Inferior parietal cortex (tissue), 1 donor: Measurements from ENCODE around the gene SOX21.
"Not testable (repeated sequence)": the region's sequence is repeated elsewhere in the genome, so short reads cannot be mapped to it uniquely, and the experiment has no call there.

Source experiments
- DNase-seq: peaks from one replicate; pipeline ENCODE4 v3.0.0-alpha.2; 2016; ENCODE audit errors: extremely low spot score

The SOX21 gene

DNA sequence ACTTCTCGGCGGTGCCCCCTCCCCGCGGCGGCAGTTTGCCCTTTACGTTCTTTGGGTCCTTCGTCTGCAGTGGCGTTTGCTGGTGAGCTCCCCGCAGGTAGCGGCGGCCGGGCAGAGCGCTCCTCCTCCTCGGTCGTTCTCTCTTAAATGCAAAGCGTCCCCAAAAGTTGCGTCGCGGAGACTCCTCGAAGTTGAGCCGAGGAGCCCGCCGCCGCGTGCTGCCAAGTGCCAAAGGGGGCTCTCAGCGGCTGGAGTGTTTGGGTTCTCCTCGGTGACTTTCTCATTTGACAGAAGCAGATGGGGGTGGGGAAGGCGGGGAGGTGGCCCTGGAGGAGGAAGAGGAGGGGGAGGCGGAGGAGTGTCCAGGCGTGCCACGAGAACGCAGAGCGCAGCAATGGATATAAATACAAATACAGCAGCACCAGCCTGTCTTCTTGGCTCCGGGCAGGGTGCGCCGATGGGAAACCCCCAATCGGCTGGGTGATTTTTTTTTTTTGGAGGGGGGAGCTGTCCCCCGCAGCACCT lies at the start of gene SOX21:
SOX21 (minus strand) TSS at position 259 of the 525 bp plus-strand sequence. CDS start 496 bp downstream, outside the sequence.
- DNase-seq, result no peak

DNA sequence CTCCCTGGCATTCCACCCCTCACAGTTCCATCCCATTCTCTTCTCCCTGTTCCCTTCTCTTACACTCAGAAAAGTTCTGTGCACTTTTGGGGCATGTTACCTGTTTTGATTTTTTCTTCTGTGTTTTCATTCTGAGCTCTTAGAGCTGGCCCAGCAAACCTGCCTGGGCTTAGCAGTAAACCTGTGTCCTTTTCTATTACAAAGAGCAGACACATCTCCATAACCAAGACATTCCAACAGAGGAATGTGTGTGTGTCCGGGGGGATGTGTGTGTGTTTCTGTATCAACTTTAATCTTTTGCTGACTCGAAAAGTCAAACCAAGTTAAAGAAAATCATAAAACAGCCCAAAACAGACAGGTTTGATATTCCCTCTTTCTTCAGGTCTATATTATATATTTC lies 49.1 kb upstream of the SOX21 start:
- DNase-seq, result no peak

- DNase-seq, result no peak
Observed at GRCh38 chr13:94759120-94759728, 46.9 kb upstream of the SOX21 start.

- DNase-seq, result no peak
Observed at GRCh38 chr13:94758436-94758960, 46.2 kb upstream of the SOX21 start.

GRCh38 chr13:94753327-94753726 lies 41.0 kb upstream of the SOX21 start:
- DNase-seq, result no peak

- no peak for DNase-seq
Observed at GRCh38 chr13:94749162-94749561, 36.8 kb upstream of the SOX21 start.

GRCh38 chr13:94739235-94739634 lies 26.9 kb upstream of the SOX21 start:
- no peak for DNase-seq

GRCh38 chr13:94731028-94731427 lies 18.7 kb upstream of the SOX21 start:
- no peak for DNase-seq

DNA sequence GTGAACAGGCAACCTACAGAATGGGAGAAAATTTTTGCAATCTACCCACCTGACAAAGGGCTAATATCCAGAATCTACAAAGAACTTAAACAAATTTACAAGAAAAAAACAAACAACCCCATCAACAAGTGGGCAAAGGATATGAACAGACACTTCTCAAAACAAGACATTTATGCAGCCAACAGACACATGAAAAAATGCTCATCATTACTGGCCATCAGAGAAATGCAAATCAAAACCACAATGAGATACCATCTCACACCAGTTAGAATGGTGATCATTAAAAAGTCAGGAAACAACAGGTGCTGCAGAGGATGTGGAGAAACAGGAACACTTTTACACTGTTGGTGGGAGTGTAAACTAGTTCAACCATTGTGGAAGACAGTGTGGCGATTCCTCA lies 17.6 kb upstream of the SOX21 start:
- DNase-seq, result not testable (repeated sequence)

DNA sequence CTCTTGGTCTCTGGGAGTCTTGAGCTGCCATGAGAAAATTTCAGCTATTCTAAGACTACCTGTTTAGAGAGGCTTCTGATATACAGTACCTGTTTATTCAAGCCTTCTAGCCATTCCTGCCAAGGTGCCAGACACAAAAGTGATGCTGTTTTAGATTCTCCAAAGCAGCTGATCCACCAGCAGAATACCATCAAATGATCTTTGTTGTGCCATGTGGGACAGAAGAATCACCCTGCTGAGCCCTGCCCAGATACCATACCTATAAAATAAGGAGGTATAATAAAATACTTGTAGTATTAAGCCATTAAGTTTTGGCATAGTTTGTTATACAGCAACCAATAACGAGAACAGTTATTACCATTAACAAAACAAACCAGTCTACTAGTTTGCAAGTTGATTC lies 14.1 kb upstream of the SOX21 start:
- DNase-seq, result no peak

DNA sequence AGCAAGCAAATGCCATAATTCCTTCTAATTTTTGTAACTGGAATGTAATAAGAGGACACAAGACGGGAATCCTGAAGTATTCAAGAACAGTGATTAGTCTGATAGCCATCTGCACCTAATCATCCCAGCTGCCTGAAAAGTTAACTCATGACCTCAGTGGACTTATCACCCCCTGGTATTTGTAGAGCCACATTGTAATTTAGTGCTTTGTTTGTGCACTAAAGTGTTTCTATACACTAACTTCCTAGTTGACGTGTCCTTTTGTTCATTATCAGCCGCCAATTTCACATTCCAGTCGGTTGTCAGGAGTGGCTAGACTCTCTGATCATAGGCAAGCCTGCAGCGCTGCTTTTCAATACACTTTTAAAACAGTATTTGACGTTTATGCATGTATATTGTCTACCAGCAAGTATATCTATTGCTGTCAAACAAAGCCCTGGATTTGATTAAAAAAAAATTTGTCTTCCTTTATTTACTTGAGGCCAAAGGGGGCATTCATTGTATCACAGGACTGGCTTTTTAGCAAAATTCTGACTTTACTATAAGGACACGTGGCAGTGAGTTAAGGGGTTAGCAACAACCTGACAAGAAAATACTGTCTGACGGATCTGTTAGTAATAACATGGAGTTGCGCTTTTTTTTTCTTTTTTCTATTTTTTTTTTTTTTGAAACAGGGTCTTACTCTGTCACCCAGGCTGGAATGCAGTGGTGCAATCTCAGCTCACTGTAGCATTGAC lies 10.4 kb upstream of the SOX21 start:
- no peak for DNase-seq

DNA sequence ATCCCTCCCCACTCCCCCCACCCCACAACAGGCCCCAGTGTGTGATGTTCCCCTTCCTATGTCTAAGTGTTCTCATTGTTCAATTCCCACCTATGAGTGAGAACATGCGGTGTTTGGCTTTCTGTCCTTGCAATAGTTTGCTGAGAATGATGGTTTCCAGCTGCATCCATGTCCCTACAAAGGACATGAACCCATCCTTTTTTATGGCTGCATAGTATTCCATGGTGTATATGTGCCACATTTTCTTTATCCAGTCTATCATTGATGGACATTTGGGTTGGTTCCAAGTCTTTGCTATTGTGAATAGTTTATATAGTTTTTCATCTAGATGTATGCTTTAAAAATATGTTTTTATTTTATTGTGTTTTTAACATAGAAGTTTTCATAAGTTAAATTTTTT lies 6.4 kb upstream of the SOX21 start:
- not testable (repeated sequence) for DNase-seq

DNA sequence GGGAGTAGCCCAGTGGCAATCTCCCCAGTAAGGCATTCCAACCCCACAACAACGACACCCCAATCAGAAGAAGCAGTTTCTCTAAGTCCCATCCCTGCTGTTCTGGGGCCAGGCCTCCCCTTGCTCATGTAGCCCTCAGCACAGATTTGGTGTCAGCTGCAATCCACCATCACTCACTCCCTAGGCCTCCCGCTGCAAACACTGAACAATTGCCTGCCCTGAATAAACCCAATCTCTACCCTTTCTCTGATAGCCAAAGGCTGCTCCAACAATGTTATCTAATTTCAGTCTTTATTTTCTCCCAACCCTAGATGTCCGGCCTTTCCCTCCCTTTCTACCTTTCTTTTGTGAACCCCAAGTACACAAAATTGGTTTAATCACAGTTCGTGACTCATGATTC lies 5.6 kb upstream of the SOX21 start:
- no peak for DNase-seq

DNA sequence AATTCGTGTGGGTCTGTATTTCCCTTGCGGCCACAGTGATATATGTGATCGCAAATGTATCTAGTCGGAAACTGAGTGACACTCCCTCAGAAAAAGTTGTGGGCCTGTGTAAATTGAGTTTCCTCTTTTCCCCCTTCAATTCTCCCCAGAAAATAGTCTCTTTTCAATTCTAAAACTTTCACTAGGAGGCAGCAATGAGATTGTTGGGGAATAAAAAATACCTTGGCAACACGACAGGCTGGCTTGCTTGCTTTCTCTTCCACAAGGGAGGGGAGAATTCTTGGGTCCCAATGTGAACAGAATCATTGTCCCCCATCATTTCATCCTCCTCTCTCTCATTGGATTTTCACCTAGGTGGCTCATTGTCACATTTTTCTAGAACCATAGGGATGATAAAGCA lies 3.7 kb upstream of the SOX21 start:
- no peak for DNase-seq

DNA sequence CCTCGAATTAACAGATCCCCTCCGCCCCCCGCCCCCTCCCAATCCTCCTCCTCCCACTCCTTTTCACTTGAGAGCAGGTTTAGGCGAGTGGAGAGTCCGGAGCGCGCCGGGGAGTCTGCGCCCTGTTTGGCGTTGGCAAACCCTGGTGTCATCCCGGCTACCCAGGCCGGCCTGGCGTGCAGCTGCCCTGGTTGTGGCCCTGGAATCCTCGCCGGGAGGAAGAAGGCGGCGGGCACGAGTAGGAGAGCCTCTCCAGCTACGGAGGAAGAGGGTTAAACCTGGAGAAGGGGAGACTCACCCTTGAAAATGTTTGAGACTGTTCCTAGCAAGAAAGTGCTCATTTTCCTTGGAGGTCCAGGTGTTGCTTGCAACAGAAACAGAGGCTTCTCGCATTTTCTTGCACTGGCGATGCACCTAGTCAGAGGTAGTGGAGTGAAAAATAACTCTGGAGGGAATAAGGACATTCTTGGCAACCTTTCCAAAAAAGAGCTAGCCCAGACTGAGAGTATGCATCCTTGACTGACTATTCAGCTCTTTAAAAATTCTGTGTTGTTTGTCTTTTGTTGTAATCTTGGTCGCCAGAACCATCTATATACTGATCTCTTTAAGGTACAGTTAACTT lies 1.3 kb upstream of the SOX21 start:
- DNase-seq, result no peak

GRCh38 chr13:94712812-94713560 lies 641 bp upstream of the SOX21 start:
- no peak for DNase-seq

DNA sequence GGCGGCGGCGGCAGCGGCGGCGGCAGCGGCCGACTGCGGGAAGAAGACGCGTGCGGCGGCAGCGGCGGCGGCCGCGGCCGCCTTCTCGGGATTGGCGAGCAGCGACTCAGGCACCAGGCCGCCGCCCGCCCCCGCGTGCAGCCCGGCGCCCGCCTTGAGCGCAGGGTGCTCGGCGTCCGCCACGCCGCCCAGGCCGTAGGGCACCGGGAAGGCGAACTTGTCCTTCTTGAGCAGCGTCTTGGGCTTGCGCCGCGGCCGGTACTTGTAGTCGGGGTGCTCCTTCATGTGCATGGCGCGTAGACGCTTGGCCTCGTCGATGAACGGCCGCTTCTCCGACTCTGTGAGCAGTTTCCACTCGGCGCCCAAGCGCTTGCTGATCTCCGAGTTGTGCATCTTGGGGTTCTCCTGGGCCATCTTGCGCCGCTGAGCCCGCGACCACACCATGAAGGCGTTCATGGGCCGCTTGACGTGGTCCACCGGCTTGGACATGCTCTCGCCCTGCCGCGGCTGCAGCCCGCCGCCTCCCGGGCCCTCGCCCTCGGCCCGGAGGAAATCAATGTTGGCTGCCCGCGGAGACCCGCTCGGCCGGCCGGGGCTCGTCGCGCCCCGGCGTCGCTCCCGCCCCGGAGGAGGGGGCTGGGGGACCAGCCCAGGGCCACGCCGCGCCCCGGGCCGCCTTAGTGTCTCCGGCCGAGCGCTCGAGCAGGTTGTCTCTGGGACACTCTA lies 621 bp downstream of the SOX21 start:
- no peak for DNase-seq

GRCh38 chr13:94710881-94711560 lies 1.3 kb downstream of the SOX21 start:
- no peak for DNase-seq

GRCh38 chr13:94710065-94710781 lies 2.1 kb downstream of the SOX21 start:
- no peak for DNase-seq
